HG03558 (cell line): ENCODE data around the gene EIF4EBP3.

Experiments used
- ATAC-seq: cut with Tn5 transposase; IDR thresholded peaks from one replicate; pipeline ENCODE4 v1.9.1; 2021; ENCODE audit warnings: moderate number of reproducible peaks; ENCODE audit not compliant: unreplicated experiment; ENCODE audit errors: extremely low read depth

Gene EIF4EBP3

DNA sequence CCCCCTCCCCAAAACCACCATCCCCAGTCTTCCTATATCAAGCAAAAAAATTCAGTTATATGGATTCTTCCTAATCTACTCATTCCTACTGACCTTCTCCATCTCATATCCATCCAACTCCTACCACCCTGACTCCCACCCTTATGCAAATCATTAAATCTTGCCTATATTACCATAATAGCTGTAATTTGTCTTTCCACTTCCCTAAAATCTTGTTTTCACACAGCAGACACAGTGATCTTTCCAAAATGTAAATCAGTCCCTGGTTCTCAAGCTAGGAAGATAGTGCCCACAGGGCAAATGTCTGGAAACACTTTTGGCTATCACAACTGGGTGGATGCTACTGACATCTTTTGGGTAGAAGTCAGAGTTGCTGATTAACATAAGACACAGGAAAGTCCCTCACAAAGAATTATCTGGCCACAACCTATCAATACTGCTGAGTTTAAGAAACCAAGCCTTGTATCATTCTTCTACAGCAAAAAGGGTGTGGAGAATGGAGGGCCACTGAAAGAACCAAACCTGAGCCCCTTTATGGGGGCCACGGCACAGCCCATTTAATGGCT lies 8.4 kb downstream of the EIF4EBP3 start:
- no peak for ATAC-seq

DNA sequence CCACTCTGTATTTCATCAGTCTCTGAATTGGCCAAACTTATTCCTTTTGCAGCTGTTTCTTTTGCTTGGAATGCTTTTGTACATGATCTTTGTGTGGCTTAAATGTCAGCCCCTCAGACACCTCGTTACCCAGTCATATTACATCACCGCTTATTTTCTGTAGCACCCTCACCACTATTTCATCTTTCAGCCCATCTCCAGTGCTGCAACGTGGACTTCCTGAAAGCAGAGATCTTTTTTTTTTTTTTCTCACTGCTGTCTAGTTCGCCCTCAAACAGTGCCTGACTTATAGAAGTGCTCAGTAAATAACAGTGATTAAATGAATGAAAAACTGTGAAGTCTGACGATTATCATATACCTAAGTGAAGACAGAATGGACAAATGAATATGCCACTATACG lies 9.0 kb downstream of the EIF4EBP3 start:
- ATAC-seq: no peak

- peak; percentile 94 for ATAC-seq
Measured at GRCh38 chr5:140557136-140557805, 9.8 kb downstream of the EIF4EBP3 start, which contains the start of gene SRA1. SRA1 (minus strand) TSS chr5:140557473; CDS start chr5:140557452, 21 bp downstream.

DNA sequence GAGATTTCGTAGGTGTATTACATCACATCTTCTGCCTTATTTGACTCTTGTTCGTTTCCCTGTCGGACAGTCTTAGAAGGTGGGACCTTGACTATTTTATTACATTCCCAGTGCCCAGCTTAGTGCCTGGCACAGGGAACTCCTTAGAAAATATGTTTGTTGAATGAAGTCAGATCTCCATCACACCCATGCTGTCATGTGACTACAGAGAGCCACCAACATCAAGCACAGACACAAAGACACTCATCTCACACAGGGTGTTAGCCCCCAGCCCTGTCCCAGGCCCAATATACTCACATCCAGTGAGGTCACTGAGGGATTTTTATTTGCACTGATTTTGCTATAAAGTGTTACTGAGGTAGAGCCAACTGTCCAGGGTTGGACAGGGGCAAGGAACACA lies 10.5 kb downstream of the EIF4EBP3 start:
- ATAC-seq: no peak

- ATAC-seq: no peak
Measured at GRCh38 chr5:140558542-140558941, 11.1 kb downstream of the EIF4EBP3 start.

DNA sequence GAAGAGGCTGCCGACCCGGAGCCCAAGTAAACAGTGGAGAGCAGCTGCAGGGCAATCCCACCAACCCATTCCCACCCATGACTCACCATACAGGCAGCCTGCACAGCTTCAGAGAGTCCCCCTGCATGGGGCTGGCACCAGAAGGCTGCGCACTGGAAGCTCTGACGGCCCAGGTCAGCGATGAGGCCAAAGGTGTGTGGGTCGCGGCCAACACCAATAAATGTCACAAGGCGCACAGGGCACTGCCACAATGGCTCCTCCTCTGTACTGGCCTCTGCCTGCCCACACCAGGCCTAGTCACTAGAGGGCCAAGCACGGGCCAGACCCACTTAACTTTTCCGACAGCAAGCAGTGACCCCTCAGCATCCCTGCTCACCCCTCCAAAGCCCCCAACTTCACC lies 12.8 kb downstream of the EIF4EBP3 start:
- ATAC-seq: no peak

GRCh38 chr5:140561753-140562523 lies 14.5 kb downstream of the EIF4EBP3 start:
- no peak for ATAC-seq

DNA sequence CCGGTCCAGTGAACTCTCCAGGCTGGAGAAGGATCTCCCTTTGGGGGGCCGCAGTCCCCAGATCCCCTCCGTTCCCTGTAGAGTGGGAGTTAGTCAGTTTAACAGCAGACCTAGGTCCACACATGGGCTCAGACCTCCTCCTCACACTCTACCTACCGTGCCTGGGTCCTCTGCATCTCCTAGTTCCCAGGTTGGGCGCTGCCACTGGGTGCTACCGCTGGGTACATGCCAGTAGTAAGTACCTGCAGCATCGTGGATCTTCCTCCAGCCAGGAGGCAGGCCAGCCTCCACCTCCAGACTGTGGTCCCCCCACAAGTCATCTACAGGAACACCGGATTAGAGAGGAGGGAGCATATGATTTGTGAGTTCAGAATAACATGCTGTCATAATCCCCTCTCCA lies 16.1 kb downstream of the EIF4EBP3 start:
- no peak for ATAC-seq

DNA sequence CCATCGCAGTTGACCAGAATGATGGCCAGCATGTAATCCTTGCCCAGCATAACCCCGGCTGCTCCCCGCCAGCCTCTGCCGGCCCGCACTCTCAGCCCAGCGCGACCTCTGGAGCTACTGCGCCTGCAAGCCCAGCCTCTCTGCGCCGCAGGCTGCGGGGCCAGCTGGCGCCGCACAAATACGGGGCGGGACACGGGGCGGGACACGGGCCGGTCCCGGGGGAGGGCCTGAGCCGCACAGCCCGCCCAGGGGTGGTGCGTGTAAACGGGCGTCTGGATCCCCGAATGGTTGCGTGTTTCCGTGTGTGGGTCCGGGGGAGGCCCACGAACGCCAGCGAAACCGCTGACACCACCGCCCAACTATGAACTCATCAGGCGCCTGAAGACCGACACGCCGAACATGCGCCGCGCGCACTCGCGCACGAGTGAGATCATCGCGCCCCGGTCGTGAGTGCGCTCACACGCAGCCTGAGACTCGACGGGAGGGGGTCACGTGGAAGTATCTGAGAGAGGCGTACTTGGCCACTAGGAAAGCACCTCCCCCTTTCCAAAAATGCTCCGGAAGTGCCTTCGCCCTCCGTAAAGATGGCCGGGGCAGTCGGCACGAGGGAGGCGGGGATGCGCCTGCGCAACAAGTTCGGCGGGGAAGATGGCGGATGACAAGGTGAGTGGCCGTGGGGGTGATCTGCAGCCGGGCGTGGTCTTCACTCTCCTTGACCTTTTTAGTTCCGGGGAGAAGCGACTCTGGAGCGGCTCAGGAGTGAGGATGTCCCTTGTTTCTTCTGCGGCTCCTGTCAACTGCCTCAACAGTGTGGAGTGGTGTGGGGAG lies 16.9 kb downstream of the EIF4EBP3 start, which contains the start of the genes APBB3 and SLC35A4:
Gene APBB3, minus strand, starts transcription at position 403 of the 828 bp plus-strand sequence. Its CDS starts 353 bp downstream, at position 50.
Gene SLC35A4, plus strand, starts transcription at position 633 of the 828 bp plus-strand sequence. CDS start 2,342 bp downstream, outside the sequence.
- ATAC-seq: peak; percentile 69

- ATAC-seq: no peak
Measured at GRCh38 chr5:140565024-140565779, 17.7 kb downstream of the EIF4EBP3 start.

DNA sequence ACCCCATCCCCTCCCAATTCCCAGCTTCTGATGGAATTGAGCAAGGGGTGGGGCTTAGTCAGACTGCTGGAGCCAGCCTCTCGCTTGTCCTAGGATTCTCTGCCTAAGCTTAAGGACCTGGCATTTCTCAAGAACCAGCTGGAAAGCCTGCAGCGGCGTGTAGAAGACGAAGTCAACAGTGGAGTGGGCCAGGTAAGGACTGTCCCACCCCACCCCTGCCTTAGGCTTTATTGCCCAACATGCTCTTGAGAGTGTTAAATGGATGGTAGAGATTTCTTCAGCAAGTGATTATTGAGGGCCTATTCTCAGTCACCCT lies 18.3 kb downstream of the EIF4EBP3 start:
- ATAC-seq: no peak

- no peak for ATAC-seq
Measured at GRCh38 chr5:140566665-140567064, 19.2 kb downstream of the EIF4EBP3 start.

DNA sequence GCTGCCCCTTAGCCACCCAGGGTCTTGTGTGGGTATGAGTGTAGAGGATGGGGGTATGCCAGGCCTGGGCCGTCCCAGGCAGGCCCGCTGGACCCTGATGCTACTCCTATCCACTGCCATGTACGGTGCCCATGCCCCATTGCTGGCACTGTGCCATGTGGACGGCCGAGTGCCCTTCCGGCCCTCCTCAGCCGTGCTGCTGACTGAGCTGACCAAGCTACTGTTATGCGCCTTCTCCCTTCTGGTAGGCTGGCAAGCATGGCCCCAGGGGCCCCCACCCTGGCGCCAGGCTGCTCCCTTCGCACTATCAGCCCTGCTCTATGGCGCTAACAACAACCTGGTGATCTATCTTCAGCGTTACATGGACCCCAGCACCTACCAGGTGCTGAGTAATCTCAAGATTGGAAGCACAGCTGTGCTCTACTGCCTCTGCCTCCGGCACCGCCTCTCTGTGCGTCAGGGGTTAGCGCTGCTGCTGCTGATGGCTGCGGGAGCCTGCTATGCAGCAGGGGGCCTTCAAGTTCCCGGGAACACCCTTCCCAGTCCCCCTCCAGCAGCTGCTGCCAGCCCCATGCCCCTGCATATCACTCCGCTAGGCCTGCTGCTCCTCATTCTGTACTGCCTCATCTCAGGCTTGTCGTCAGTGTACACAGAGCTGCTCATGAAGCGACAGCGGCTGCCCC lies 19.8 kb downstream of the EIF4EBP3 start:
- no peak for ATAC-seq

DNA sequence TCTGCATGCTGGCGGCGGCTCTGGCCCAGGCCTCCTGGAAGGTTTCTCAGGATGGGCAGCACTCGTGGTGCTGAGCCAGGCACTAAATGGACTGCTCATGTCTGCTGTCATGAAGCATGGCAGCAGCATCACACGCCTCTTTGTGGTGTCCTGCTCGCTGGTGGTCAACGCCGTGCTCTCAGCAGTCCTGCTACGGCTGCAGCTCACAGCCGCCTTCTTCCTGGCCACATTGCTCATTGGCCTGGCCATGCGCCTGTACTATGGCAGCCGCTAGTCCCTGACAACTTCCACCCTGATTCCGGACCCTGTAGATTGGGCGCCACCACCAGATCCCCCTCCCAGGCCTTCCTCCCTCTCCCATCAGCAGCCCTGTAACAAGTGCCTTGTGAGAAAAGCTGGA lies 20.4 kb downstream of the EIF4EBP3 start:
- ATAC-seq: no peak

DNA sequence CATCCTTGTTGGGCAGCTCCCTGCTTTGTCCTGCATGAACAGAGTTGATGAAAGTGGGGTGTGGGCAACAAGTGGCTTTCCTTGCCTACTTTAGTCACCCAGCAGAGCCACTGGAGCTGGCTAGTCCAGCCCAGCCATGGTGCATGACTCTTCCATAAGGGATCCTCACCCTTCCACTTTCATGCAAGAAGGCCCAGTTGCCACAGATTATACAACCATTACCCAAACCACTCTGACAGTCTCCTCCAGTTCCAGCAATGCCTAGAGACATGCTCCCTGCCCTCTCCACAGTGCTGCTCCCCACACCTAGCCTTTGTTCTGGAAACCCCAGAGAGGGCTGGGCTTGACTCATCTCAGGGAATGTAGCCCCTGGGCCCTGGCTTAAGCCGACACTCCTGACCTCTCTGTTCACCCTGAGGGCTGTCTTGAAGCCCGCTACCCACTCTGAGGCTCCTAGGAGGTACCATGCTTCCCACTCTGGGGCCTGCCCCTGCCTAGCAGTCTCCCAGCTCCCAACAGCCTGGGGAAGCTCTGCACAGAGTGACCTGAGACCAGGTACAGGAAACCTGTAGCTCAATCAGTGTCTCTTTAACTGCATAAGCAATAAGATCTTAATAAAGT lies 21.1 kb downstream of the EIF4EBP3 start:
- ATAC-seq: no peak

DNA sequence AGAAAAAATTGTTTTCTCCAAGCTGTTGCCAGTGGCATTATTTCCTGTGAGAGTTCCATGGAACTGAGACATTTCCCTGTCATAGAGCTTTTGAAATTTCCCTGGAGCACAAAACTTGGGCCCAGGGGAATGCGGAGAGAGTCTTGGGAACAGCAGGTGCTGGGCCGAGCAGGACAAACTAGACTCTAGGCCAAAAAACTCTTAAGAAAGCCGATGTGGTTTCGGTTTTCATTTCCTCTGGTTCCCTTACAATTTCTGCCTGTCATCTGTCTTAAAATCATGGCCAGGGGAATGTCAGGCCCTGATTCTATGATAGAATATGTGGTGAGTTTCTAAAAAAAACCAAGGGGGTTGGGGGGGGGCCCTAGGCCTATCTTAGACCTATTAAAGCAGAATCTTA lies 21.7 kb downstream of the EIF4EBP3 start:
- no peak for ATAC-seq

DNA sequence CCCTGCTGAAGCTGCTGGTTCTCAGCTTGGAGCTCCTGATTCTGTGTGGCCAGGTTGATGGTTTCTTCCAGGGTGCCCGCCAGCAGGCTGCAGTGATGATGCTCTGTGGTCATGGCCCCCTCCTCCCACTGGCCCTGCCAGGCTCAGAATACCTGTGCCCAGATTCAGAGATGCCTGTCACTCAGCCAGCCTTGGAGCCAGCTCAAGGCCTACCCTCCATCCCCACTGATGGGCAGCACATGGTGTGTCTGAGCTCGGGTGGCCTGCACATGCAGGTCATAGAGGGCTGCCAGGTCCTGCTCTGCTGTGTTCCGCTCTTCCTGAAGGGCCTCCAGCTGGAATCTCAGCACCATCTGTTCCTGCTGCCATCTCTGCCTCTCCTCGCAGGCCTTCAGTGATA lies 22.6 kb downstream of the EIF4EBP3 start:
- no peak for ATAC-seq

DNA sequence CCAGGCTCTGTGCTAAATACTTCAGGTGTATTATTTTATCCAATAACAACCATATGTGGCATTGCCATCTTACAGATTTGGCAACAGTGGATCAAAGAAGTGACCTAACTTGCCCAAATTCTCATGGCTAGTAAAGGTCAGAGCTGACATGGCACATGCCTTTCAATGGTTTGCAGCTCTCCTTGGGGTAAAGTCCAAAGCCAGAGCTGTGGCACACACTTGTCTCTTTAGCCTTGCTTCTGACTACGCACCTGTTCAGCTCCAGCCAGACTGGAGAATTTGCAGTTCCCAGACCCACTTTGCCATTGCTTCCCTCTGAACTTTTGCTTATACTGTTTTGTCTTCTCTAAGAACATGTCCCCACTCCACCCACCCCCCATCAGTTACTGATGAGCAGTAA lies 23.0 kb downstream of the EIF4EBP3 start:
- no peak for ATAC-seq

GRCh38 chr5:140571105-140571504 lies 23.6 kb downstream of the EIF4EBP3 start:
- no peak for ATAC-seq
